Measurements from ENCODE around the gene FOXC2.

Gene FOXC2

DNA sequence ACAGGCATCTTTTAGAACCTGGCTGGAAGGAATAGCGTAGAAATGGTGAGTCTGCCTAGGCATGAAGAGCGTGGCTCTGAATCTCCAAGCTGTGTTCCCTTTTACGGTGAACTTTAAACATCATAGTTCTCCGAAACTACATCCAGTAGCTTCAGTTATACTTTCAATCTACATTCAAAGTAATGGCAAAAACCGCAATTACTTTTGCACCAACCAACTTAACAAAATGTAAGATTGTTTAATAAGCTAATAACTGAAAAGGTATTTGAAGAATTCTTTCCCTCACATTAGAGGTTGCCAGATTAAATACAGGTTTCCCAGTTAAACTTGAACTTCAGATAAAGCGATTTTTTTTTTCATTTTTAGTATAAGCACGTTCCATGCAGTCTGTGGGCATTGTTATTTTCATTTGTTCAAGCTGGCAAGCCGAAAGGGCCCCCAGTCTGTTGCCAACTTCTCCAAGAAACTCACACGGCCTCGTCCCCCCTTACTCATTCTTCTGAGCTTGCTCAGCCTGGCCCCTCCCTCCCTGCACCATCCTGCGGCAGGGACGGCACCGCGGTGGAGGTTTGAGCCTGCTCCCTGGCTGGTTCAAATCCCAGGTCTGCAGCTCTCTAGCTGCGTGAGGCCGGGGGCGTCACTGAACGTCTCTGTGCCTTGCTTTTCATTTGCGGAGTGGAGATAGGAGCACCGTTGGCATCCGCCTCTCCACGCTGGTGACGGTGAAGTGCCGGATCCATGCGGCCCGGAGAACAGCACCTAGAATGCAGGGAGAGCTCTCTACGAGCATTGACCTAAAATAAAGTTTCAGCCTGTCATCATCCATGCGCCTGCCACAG, 8.1 kb upstream of the FOXC2 start:
- DNase-seq = no peak

DNA sequence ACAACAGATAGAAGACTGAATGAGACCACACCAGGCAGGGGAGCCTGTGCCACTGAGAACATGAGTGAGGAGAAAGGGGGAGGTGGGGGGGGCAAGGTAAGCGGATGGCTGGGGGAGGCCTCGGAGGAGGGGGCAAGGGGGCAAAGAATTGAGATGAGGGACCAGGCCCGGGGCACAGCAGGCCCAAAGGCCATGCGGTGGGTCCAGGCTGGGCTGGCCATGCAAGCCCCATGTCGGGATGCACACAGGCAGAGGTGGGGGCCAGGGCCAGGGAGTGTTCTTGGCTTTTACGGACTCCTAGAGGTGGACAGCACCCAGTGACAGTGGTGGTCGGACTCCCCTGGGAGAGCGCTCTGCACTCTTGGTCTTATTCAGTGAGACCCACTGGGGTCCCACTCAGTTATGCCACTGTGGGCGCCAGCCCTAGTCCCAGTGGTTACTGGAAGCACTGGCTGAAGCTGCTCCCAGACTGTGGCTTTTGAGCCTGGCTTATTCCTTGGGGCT, 6.8 kb upstream of the FOXC2 start:
- no peak for DNase-seq

DNA sequence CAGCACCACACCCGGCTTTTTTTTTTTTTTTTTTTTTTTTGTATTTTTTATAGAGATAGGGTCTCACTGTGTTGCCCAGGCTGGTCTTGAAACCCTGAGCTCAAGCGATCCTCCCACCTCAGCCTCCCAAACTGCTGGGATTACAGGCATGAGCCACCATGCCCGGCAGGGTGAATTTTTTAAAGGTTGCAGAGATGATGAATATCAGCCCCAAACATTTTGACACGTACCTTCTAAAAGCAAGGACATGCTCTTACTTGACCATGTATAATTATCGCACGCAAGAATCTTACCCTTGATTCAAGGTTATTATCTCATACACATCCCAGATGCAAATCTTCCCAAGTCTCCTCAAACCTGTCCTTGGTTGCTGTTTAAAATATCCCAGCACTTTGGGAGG, 4.3 kb upstream of the FOXC2 start:
- no peak for DNase-seq

DNA sequence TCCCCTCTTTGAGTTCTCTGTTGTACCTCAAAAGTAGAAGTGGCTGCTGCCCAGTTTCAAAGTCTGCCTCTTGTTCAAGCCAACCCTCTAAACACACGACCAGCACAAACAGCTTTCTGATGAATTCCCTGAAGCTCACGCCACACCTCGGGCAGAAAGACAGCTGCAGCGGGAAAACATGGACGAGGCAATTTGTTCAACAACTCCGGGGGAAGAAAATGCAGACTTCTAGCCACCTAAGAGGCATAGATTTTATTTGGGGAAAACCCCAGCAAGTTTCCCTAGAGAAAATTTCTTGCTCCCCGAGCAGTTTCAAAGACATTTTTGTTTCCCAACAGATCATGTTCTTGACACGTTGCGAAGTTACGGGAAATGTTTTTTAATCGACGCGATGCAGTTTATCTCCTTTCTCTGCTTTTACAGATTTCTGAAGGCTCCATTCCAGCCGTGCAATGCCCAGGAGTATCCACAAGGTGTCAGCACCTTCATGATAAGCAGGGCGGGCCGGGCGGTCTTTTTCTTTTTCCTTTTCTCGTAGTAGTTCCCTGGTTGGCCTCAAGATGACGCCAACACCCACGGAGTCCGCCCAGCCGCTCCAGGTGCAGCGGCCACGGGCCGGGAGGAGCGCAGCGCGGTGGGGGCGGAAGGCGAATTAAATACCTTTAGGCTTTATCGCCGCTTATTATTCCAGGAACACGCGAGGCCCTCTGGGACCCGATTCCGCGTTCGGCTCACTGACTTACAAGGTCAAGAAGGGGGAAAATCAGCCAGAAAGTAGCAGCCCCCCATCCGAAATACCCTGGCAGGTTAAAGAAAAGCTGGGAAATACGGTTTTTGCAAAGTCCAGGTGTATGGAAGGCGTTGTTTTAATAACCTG, 2.9 kb upstream of the FOXC2 start:
- peak; percentile 6 to 16 for DNase-seq

DNA sequence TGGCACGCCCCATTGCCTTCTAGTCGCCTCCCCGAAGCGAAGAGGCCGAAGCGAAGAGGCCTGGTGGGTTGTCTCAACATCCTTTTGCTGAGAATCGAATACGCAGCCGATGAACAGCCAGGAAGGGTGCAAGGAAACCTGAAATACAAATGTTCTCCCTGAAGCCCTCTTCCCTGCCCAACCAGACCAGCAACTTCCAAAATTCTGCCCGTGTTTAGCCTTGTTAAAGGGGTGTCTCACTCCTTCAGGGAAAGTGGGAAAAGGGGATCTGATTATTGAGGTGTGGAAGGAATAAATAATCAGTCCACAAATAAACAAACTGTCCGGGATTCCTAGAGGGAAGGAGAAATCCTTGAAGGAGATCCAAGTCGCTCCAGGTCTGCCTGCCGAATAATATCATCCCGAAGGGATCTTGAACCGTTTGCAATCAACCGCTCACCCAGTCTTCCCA, 1.4 kb upstream of the FOXC2 start:
- DNase-seq = no peak

DNA sequence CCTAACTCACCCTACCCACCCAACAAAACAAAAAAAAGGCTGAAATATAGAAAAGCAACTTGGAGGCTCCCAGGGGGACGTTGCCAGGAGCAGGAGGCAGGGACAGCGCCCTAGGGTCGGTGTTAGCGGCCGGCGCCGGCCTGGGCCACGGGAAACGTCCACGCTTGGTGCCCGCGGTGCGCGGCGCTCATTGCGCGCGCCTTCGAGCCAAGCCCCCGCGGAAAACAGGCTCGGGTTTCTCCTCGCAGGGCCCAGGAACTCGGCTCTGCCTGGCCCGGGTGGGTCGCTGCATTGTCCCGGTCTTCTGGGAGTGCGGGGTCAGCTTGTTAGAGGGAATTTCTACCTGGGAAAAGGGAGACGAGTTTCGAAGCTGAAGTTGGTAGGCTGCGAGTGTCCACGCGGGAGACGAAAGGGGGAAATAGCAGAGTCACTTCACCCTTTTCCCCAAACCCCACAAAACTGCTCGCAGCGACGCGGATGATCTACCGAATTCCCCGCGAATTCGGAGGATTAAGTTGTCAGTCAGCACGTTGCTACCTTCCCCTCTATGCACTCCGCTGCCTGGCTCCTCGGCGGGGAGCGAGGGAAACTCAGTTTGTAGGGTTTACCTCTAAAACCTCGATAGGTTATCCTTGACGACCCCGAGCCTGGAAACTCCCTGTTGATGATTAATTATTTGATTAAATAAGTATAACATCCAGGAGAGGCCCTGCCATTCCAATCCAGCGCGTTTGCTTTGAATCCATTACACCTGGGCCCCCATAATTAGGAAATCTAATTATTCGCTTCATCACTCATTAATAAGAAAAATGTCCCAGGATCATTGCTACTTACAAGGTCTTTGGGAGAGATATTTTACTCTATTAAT, 751 bp upstream of the FOXC2 start:
- no peak for DNase-seq

DNA sequence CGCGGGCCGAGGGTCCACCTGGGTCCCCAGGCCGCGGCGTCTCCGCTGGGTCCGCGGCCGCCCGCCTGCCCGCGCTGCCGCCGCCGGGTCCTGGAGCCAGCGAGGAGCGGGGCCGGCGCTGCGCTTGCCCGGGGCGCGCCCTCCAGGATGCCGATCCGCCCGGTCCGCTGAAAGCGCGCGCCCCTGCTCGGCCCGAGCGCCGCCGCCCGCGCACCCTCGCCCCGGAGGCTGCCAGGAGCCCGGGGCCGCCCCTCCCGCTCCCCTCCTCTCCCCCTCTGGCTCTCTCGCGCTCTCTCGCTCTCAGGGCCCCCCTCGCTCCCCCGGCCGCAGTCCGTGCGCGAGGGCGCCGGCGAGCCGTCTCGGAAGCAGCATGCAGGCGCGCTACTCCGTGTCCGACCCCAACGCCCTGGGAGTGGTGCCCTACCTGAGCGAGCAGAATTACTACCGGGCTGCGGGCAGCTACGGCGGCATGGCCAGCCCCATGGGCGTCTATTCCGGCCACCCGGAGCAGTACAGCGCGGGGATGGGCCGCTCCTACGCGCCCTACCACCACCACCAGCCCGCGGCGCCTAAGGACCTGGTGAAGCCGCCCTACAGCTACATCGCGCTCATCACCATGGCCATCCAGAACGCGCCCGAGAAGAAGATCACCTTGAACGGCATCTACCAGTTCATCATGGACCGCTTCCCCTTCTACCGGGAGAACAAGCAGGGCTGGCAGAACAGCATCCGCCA, 504 bp downstream of the FOXC2 start:
- no peak for DNase-seq

DNA sequence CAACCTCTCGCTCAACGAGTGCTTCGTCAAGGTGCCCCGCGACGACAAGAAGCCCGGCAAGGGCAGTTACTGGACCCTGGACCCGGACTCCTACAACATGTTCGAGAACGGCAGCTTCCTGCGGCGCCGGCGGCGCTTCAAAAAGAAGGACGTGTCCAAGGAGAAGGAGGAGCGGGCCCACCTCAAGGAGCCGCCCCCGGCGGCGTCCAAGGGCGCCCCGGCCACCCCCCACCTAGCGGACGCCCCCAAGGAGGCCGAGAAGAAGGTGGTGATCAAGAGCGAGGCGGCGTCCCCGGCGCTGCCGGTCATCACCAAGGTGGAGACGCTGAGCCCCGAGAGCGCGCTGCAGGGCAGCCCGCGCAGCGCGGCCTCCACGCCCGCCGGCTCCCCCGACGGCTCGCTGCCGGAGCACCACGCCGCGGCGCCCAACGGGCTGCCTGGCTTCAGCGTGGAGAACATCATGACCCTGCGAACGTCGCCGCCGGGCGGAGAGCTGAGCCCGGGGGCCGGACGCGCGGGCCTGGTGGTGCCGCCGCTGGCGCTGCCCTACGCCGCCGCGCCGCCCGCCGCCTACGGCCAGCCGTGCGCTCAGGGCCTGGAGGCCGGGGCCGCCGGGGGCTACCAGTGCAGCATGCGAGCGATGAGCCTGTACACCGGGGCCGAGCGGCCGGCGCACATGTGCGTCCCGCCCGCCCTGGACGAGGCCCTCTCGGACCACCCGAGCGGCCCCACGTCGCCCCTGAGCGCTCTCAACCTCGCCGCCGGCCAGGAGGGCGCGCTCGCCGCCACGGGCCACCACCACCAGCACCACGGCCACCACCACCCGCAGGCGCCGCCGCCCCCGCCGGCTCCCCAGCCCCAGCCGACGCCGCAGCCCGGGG, 1.3 kb downstream of the FOXC2 start:
- no peak for DNase-seq

DNA sequence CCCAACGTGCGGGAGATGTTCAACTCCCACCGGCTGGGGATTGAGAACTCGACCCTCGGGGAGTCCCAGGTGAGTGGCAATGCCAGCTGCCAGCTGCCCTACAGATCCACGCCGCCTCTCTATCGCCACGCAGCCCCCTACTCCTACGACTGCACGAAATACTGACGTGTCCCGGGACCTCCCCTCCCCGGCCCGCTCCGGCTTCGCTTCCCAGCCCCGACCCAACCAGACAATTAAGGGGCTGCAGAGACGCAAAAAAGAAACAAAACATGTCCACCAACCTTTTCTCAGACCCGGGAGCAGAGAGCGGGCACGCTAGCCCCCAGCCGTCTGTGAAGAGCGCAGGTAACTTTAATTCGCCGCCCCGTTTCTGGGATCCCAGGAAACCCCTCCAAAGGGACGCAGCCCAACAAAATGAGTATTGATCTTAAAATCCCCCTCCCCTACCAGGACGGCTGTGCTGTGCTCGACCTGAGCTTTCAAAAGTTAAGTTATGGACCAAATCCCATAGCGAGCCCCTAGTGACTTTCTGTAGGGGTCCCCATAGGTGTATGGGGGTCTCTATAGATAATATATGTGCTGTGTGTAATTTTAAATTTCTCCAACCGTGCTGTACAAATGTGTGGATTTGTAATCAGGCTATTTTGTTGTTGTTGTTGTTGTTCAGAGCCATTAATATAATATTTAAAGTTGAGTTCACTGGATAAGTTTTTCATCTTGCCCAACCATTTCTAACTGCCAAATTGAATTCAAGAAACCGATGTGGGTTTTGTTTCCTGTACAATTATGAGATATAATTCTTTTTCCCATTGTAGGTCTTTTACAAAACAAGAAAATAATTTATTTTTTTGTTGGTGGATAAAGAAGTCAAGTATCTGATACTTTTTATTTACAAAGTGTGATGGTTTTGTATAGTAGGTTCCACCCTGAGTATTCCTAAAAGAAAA, 2.3 kb downstream of the FOXC2 start:
- no peak for DNase-seq

DNA sequence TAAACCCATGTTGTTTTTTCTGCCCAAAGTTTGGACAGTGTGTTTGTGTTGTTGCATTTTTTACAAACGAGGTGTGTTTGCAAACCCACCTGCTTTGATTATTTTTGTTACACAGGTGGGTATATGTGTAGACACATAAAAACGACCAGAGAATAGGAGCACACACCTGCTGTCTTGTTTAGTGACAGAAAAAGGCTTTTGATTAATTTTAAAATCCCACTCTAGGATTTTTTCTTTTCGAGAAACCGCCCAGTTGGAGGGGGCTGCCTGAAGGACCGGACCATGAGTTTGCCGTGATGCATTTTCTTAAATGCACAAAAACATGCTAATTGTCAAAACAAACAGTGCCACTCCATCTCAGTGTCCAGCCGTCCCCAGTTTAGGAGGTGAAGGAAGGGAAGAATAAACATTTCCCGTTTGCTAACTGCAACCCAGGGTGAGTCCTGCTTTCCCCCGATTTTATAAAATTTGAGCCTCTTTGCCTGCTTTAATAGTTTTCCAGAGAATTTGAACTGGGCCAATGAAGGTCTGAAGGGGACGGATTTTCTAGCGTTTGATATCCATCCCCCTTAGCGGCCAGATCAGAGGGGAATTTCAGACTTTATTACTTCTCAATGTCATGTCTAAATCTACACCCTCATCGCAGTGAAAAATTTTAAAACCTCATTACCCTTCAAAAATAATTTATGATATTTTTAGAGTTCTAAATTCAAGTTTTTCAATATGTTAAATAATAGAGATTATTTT, 3.2 kb downstream of the FOXC2 start:
- DNase-seq = no peak

DNA sequence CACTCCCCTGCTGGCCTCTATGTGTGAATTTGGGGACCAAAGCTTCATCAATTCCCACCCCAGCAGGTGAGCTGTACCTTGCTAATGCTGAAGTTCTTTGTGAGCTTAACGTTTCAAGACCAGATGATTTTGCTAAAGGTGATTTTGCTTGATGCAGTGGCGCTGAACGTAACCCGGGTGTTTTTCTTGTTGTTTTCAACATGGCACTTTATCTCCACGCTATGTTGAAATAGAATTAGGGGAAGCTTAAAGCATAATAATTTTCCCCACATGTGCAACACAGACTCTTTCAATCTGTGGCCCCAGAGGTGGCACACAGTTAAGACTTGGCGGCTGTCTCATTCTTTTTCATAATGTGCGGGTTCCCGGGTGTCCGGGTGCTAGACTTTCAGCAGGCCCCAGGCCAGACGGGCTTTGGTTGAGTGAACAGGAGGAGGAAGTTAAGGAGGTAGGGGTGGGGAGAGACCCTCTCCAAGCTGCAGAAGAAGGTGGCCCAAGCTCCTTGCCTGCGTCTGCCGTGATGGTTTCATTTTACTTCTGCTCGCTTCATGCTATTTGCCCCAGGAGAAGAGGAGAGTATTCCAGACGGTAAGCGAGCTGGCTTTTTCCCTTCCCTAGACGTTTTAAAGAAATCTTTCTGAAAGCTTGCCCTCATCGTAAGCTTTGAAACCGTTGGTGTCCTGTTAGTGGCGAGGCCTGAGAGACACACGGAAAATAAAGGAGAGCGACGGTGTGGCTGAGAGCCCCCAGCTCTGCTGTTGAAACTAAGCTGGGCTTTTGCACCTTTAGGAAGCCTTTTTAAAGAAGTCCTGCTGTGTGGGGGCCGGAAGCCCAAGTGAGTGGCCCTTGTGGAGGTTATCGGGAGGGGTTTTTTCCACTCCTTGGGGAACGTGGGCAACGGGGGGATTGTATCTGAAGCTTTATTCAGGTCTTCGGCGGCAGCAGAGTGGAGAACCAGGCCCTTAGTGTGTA, 4.2 kb downstream of the FOXC2 start:
- no peak for DNase-seq

DNA sequence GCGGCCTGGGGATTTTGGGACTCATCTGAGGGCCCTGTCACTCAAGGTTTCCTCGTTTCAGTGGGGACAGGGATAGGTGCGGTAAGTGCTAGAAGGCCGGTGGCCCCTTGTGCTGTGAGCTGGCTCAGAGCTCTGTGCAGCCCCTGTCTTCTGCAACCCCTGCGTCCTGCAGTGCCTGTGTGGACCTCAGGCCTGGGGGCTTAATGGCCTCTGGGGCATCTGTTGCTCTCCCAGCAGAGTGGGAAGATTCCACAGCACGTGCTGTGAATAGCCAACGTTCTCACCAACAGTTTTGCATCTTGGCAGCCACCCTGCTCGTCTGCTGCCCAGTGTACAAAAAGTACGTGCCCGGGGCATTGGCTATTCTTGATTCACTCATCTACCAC, 4.9 kb downstream of the FOXC2 start:
- no peak for DNase-seq

DNA sequence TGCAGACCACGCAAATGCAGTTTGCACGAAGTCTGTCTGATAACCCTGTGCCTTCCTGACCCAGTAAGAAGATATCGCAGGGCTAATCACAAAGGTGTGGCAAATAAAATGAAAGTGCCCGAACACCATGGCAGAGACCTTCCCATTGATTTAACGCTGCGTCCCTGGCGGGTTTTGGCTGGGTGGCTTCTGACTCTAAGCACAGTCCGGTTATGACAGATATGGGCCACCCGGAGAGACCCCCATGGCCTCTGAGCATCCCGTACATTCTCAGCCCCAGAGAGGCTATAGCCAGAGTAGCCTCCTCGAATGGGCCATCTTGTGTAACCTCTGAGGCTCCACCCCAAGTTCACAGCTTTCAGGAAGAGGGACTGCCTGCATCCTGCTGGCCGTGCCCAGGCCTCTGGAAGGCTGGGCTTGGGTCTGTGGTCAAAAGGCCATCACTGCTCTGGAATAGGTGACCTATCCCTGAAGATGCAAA, 5.5 kb downstream of the FOXC2 start:
- DNase-seq = no peak

DNA sequence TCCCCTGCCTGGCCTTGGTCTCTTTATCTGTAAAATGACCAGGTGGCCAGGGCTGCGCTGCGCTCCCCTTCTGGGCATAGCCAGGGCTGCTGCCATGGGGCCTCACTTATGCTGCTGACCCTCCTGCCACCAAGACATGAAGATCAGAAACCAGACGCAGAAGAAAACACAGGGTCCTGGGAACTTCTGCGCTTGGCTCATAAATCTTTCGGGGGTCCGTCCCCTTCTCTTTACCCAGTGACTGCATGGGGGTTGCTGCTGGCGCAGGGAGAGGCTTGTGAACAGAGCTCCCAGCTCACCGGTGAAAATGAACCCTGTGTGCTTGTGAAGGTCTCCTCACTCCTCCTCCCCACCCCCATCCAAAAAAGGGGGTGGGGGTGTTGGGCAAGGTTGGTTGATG, 6.0 kb downstream of the FOXC2 start:
- DNase-seq = no peak

DNA sequence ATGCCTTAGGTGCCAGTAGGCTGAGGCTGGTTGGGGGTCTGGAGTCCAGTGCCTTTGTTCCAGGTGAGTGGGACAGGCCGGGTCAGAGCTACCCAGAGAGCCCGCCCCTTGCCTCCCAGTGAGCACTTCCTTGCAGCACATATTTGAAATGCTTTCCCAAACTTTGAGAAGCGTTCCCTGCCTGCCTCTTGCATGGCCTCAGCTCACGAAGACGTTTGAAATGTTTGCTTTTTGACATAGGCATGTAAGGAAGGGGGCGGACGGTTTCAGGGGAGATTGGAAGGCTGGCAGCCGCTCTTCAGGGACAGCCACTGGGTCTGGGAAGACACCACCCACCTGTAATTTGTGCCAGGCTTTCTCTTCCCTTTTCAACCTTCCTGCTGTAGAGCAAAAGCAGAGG, 6.6 kb downstream of the FOXC2 start:
- DNase-seq = no peak

DNA sequence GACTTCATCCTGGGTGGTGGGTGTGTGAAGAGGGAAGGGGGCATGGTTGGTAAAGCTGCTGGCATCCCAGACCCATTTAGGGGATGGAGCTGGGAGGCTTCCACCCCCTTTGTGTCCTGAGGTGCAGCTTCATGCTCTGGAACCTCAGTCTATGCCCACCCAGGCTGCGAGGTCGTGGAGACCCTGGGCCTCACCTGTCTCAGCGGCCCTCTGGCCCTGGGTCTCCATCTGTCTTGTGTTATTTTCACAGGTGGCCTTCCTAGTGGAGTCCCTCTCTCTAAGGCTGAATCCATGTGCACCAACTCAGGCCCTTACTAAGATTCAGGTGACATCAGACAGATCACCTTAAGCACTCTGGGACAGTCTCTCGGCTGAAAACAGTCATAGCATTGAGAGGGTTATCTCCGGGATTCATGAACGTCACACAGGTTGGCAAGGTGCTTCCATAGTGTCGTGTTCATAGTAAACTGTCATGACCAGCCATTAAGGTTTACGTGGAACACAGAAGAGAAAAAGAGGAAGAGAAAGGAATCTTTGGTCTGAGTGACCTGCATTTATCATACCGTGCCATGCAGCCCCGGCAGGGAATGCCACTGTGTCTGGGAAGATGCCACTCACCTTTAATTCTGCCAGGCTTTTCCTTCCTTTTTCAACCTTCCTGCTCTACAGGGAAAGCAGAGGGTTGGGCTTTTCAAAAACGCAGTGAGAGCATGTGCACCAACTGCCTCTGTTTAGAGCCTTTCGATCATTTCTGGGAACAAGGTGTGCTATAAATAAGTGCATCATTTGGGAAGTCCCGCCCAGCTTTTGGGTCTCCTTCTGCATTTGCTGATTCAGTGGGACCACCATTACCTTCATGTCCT, 7.2 kb downstream of the FOXC2 start:
- no peak for DNase-seq

DNA sequence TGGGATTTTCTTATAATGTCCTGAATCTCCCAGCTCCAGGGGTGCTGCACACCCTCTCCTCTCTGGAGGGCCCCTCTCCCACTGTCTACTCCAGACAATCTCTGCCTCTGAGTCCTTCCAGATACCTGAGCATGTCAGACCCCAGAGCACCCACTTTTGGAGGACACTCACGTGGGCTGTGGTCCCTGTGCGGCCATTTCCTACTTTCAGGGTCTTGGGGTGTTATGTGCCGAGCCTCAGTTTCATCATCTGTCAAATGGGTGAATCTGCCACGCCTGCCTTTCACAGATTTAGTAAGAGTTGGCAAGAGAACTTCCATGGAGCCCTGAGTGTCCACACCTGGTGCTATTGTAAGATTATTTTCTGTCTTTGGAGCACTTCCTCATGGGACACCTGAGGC, 8.0 kb downstream of the FOXC2 start:
- no peak for DNase-seq

All from NCI-H187 (cell line).